Chondrocyte (in vitro differentiated cells): Measurements from ENCODE around the gene GTF2IRD1. TPM values are rescaled to one million over a fixed set of nuclear protein-coding genes. Genes with fewer than 3 reads are reported as not detected.
A peak's percentile ranks its signal among the peaks of the same experiment; 100 is the strongest.
"Not testable (repeated sequence)": the region's sequence is repeated elsewhere in the genome, so short reads cannot be mapped to it uniquely, and the experiment has no call there.

Experiments
- DNase-seq: peaks from one replicate; pipeline ENCODE4 v3.0.0; 2021; ENCODE audit warnings: mixed read lengths, low spot score
- H3K27ac Mint-ChIP-seq: one replicate; pipeline ENCODE4 v1.8.0; 2021; ENCODE audit warnings: mild to moderate bottlenecking, moderate library complexity, mixed read lengths; ENCODE audit not compliant: unreplicated experiment
- H3K27me3 Mint-ChIP-seq: 2 replicates; pipeline ENCODE4 v1.8.0; 2021; ENCODE audit warnings: low read depth, mixed read lengths
- H3K36me3 Mint-ChIP-seq: 2 replicates; pipeline ENCODE4 v1.8.0; 2021; ENCODE audit warnings: low read depth, mixed read lengths
- H3K4me1 Mint-ChIP-seq: 2 replicates; pipeline ENCODE4 v1.8.0; 2021; ENCODE audit warnings: low read depth, mild to moderate bottlenecking, mixed read lengths
- H3K4me3 Mint-ChIP-seq: one replicate; pipeline ENCODE4 v1.8.0; 2021; ENCODE audit warnings: mild to moderate bottlenecking, moderate library complexity, mixed read lengths; ENCODE audit not compliant: unreplicated experiment
- H3K9me3 Mint-ChIP-seq: 2 replicates; pipeline ENCODE4 v1.8.0; 2021; ENCODE audit warnings: low read depth, mixed read lengths
- total RNA-seq: library from RNA; stranded (reverse); gene quantifications from 3 replicates; pipeline ENCODE4 v1.2.1, GENCODE V29; 2021
- TF ChIP-seq, protein P1 (sequence below): fragments of 200-600 bp; sonication (generic); IDR thresholded peaks from 2 replicates; pipeline ENCODE4 v1.5.0; 2021; ENCODE audit warnings: antibody characterized with exemption, mild to moderate bottlenecking, moderate library complexity

GTF2IRD1 gene
- total RNA-seq, 1 donor from 2014 or later: 48.5 TPM

DNA sequence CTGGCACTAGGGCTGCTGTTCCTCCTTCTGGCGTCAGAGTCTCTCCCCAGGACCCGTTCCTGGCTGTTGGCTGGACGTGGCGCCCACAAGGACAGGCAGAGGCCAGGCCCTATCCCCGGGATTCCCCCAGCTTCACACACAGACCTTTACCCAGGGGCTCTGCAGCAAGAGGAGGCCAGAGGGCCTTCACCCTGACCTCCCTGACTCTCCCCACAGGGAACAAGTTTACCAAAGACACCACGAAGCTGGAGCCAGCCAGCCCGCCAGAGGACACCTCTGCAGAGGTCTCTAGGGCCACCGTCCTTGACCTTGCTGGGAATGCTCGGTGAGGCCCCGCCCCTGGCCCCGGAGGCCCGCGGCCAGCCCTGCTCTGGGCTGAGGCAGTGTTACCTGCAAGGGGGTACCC, 82.2 kb downstream of the GTF2IRD1 start:
- DNase-seq: no peak
- H3K36me3 Mint-ChIP-seq: peaks cover 23% of the 10 kb centered on the region
- H3K27me3 Mint-ChIP-seq: no peaks in the 10 kb centered on the region
- TF ChIP-seq, protein P1, sequence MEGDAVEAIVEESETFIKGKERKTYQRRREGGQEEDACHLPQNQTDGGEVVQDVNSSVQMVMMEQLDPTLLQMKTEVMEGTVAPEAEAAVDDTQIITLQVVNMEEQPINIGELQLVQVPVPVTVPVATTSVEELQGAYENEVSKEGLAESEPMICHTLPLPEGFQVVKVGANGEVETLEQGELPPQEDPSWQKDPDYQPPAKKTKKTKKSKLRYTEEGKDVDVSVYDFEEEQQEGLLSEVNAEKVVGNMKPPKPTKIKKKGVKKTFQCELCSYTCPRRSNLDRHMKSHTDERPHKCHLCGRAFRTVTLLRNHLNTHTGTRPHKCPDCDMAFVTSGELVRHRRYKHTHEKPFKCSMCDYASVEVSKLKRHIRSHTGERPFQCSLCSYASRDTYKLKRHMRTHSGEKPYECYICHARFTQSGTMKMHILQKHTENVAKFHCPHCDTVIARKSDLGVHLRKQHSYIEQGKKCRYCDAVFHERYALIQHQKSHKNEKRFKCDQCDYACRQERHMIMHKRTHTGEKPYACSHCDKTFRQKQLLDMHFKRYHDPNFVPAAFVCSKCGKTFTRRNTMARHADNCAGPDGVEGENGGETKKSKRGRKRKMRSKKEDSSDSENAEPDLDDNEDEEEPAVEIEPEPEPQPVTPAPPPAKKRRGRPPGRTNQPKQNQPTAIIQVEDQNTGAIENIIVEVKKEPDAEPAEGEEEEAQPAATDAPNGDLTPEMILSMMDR: no peak
- no peak overlapping the region for H3K27ac Mint-ChIP-seq
- H3K4me3 Mint-ChIP-seq: no peak overlapping the region
- no peaks in the 10 kb centered on the region for H3K4me1 Mint-ChIP-seq
- no peaks in the 10 kb centered on the region for H3K9me3 Mint-ChIP-seq

DNA sequence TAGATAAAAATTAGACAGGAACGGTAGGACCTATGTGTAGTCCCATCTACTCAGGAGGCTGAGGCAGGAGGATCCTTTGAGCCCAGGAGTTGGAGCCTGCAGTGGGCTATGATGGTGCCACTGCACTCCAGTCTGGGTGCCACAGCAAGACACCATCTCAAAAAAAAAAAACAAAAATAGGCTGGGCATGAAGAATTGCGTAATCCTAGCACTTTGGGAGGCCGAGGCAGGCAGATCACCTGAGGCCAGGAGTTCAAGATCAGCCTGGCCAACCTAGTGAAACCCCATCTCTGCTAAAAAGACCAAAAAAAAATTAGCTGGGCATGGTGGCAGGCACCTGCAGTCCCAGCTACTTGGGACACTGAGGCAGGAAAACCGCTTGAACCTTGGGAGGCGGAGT, 88.2 kb downstream of the GTF2IRD1 start:
- H3K4me3 Mint-ChIP-seq, H3K27me3 Mint-ChIP-seq, H3K4me1 Mint-ChIP-seq, H3K27ac Mint-ChIP-seq, H3K9me3 Mint-ChIP-seq, DNase-seq: not testable (repeated sequence)
- peaks cover 32% of the 10 kb centered on the region for H3K36me3 Mint-ChIP-seq

DNA sequence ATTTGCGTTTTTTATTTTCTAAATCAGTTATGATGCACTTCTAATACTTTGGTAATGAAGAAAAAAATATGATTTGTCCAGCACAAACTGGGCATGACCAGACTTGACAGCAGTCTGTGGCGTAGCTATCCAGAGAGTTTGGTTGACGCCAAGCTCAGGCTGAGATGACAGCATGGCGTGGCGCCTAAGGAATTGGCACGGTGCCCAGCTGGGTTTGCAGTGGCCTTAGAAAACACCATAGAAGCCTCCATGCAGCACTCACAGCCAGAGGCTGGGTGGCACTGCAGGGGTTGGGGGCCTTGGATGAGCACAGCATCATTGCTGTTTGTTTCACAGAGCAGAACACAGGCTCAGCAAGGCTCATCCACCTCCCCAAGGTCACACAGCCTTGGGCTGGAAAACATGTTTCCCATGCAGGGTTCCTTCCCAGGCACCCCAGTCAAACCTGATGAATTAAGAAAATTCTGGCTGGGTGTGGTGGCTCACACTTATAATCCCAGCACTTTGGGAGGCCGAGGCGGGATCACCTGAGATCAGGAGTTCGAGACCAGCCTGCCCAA, 88.9 kb downstream of the GTF2IRD1 start:
- DNase-seq: no peak
- TF ChIP-seq, protein P1: no peak
- no peak overlapping the region for H3K4me3 Mint-ChIP-seq
- H3K9me3 Mint-ChIP-seq: peaks cover 7% of the 10 kb centered on the region
- H3K27ac Mint-ChIP-seq: no peak overlapping the region
- peaks cover 33% of the 10 kb centered on the region for H3K36me3 Mint-ChIP-seq
- H3K4me1 Mint-ChIP-seq: peaks cover 6% of the 10 kb centered on the region
- no peaks in the 10 kb centered on the region for H3K27me3 Mint-ChIP-seq

DNA sequence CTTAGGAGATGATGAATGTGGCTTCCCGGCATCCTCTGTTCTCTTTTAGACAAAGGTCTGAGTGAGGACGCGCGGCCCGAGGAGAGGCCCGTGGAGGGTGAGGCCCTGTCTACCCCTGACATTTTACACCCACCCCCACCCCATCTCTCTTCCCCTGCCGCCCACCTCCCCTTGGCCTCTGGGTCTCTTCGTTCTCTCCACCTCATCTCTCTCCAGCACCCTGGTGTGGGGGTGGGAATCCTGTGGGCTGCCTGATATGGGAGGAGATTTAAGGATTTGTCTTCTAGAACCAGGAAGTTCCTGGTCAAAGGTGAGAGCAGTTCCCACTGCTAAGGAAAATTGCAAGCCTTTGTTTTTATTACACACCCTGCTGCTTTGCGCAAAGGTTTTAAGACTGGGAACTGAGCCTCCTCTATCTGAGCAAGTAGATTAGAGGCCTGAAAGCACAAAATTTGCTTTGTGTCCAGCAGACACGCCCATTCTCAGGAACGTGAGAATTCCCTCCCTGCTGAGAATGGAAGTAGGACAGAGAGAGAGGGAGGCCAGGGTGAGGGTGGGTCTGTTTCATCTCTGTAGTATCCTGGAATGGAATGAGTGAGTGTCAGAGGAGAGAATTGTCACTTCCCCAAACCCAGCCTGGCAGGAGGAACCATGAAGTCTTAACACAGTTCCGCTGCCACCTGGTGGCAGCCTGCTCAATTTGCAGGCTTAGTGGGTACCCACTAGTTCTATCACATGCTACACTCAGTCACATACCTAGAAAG, 91.2 kb downstream of the GTF2IRD1 start:
- Mint-ChIP-seq H3K36me3 (peaks cover 28% of the 10 kb centered on the region), H3K4me3 (no peak overlapping the region), H3K4me1 (peaks cover 6% of the 10 kb centered on the region), H3K27ac (no peak overlapping the region), H3K9me3 (peaks cover 7% of the 10 kb centered on the region), H3K27me3 (no peaks in the 10 kb centered on the region)
- TF ChIP-seq, protein P1: peak; percentile 79
- DNase-seq: no peak

DNA sequence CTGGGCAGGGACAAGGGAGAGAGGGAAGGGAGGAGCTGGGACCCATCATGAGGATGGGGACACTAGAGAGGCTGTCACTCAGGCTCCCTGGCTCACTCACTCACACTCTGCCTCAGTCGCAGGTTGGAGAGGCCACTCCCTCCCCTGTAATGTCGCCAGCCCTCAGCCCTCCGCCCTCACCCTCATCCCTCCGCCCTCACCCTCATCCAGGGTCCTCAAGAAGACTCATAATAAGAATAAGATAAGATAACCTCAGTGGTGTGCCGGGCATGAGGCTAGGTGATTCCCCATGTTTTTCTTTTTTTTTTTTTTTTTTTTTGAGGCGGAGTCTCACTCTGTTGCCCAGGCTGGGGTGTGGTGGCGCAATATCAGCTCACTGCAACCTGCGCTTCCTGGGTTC, 92.2 kb downstream of the GTF2IRD1 start:
- H3K27me3 Mint-ChIP-seq: no peaks in the 10 kb centered on the region
- DNase-seq: no peak
- TF ChIP-seq, protein P1: no peak
- no peak overlapping the region for H3K27ac Mint-ChIP-seq
- peaks cover 27% of the 10 kb centered on the region for H3K36me3 Mint-ChIP-seq
- peaks cover 7% of the 10 kb centered on the region for H3K9me3 Mint-ChIP-seq
- no peak overlapping the region for H3K4me3 Mint-ChIP-seq
- H3K4me1 Mint-ChIP-seq: peaks cover 6% of the 10 kb centered on the region

DNA sequence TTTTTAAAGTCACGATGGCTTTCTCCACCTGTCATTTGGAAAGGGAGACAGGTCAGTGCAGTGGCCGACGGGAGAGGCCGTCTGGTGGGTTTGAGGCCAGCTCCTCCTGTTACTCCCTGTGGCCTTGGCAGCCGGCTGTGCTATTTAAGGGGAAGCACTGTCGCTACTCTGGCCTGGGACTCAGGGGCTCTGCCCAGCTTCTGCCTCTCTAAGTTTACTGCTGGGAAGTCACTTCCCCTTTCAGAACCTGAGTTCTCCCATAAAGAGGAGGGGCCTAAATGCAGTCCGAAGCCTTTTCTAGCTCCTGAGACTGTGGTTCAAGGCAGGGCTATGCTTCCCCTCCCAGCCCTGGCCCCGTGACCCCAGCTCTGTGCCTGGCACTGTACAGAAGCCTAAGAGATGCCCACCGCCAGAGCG, 99.9 kb downstream of the GTF2IRD1 start:
- H3K27ac Mint-ChIP-seq, H3K4me1 Mint-ChIP-seq, H3K4me3 Mint-ChIP-seq, H3K9me3 Mint-ChIP-seq, DNase-seq, H3K27me3 Mint-ChIP-seq: not testable (repeated sequence)
- peaks cover 19% of the 10 kb centered on the region for H3K36me3 Mint-ChIP-seq
